HepG2 (cell line): ENCODE results near the gene TF. TPM values are rescaled to one million over a fixed set of nuclear protein-coding genes. Genes with fewer than 3 reads are reported as not detected.

Source experiments
- BORCS8-MEF2B ChIP-seq: sonication (generic); formaldehyde crosslinking; IDR thresholded peaks from 2 replicates; pipeline ENCODE4 v1.8.0; 2022; ENCODE audit warnings: mild to moderate bottlenecking, missing genetic modification reagents
- FOXK1 ChIP-seq: sonication (generic); formaldehyde crosslinking; IDR thresholded peaks from 2 replicates; pipeline ENCODE4 v1.4.0; 2020; ENCODE audit warnings: low read depth, missing genetic modification reagents, borderline replicate concordance
- KDM6A ChIP-seq: IDR thresholded peaks from 2 replicates; pipeline ENCODE4 v1.6.1; 2016; ENCODE audit warnings: low read depth
- MBD4 ChIP-seq: IDR thresholded peaks from 2 replicates; pipeline ENCODE4 v1.6.1; 2012; ENCODE audit warnings: low read length, inconsistent platforms, borderline replicate concordance
- NR2F1 ChIP-seq, 2 experiments: fragments of 450-650 bp in 1 of 2; formaldehyde crosslinking in 1 of 2; IDR thresholded peaks; 2 replicates each; pipeline versions ENCODE4 v1.5.0 to v1.6.1; 2016 to 2020; ENCODE audit warnings: mild to moderate bottlenecking in 1 of 2, missing compliant biosample characterization in 1 of 2, missing genetic modification reagents in 1 of 2, moderate library complexity in 1 of 2
- RBAK ChIP-seq: sonication (generic); formaldehyde crosslinking; IDR thresholded peaks from 2 replicates; pipeline ENCODE4 v1.5.1; 2020; ENCODE audit warnings: mild to moderate bottlenecking, missing genetic modification reagents
- ZBTB7B ChIP-seq: sonication (generic); formaldehyde crosslinking; IDR thresholded peaks from 2 replicates; pipeline ENCODE4 v1.4.0; 2020; ENCODE audit warnings: missing genetic modification reagents
- ZFP36L1 ChIP-seq: sonication (generic); formaldehyde crosslinking; IDR thresholded peaks from 2 replicates; pipeline ENCODE4 v1.8.0; 2022; ENCODE audit warnings: mild to moderate bottlenecking, missing genetic modification reagents, moderate library complexity
- ZFP62 ChIP-seq: sonication (generic); formaldehyde crosslinking; IDR thresholded peaks from 2 replicates; pipeline ENCODE4 v1.4.0; 2020; ENCODE audit warnings: missing genetic modification reagents
- ZNF101 ChIP-seq: sonication (generic); formaldehyde crosslinking; IDR thresholded peaks from 2 replicates; pipeline ENCODE4 v1.4.0; 2020; ENCODE audit warnings: mild to moderate bottlenecking, low read depth, missing genetic modification reagents, borderline replicate concordance
- ZNF30 ChIP-seq: sonication (generic); formaldehyde crosslinking; IDR thresholded peaks from 2 replicates; pipeline ENCODE4 v1.5.0; 2020; ENCODE audit warnings: mild to moderate bottlenecking, missing genetic modification reagents
- ZNF496 ChIP-seq: sonication (generic); formaldehyde crosslinking; IDR thresholded peaks from 2 replicates; pipeline ENCODE4 v1.8.1; 2023; ENCODE audit warnings: mild to moderate bottlenecking, moderate library complexity, missing genetic modification reagents; ENCODE audit not compliant: insufficient replicate concordance
- ZNF619 ChIP-seq: sonication (generic); formaldehyde crosslinking; IDR thresholded peaks from 2 replicates; pipeline ENCODE4 v1.4.0; 2020; ENCODE audit warnings: mild to moderate bottlenecking, missing genetic modification reagents
- ZNF772 ChIP-seq: sonication (generic); formaldehyde crosslinking; IDR thresholded peaks from 2 replicates; pipeline ENCODE4 v1.5.0; 2020; ENCODE audit warnings: mild to moderate bottlenecking, missing genetic modification reagents
- polyA plus RNA-seq, 8 experiments: library from polyadenylated mRNA; depleted of rRNA in 3 of 8; stranded (reverse) in 7 of 8; unstranded in 1 of 8; fragments of >200 nt; fragmentation: Illumina TruSeq in 4 of 8; extraction: Trizol in 4 of 8; gene quantifications; 2 replicates each; pipeline versions ENCODE4 v1.2.1 to v1.2.3, GENCODE V29; 2011 to 2016; ENCODE audit warnings: low read depth in 4 of 8, missing spikeins in 1 of 8, mixed read lengths in 1 of 8; ENCODE audit not compliant: insufficient read depth in 1 of 8
- total RNA-seq, 5 experiments: library from RNA; depleted of rRNA; stranded (reverse); fragments of >200 nt; fragmentation: Illumina TruSeq; extraction: Trizol; gene quantifications; 2 replicates each; pipeline ENCODE4 v1.2.3, GENCODE V29; 2016; ENCODE audit warnings: low read depth in 1 of 5
- TF ChIP-seq, protein P1 (sequence below): sonication (generic); formaldehyde crosslinking; IDR thresholded peaks from 2 replicates; pipeline ENCODE4 v1.4.0; 2020; ENCODE audit warnings: missing genetic modification reagents, borderline replicate concordance
- TF ChIP-seq, protein P2 (sequence below): sonication (generic); formaldehyde crosslinking; IDR thresholded peaks from 2 replicates; pipeline ENCODE4 v1.4.0; 2020; ENCODE audit warnings: missing genetic modification reagents
- TF ChIP-seq, protein P3 (sequence below): sonication (generic); formaldehyde crosslinking; IDR thresholded peaks from 2 replicates; pipeline ENCODE4 v1.4.0; 2020; ENCODE audit warnings: missing genetic modification reagents
- TF ChIP-seq, protein P4 (sequence below): sonication (generic); formaldehyde crosslinking; IDR thresholded peaks from 2 replicates; pipeline ENCODE4 v1.5.0; 2020; ENCODE audit warnings: mild to moderate bottlenecking, missing genetic modification reagents, moderate library complexity
- TF ChIP-seq, protein P5 (sequence below): sonication (generic); formaldehyde crosslinking; IDR thresholded peaks from 2 replicates; pipeline ENCODE4 v1.8.1; 2023; ENCODE audit warnings: missing genetic modification reagents, inconsistent platforms, borderline replicate concordance

The TF gene
- total and polyA plus RNA-seq, 2 of the 13 experiments (the other 11 are each of a cell fraction or from before 2014, with no cell fraction given): 10,074 to 11,821 TPM

DNA sequence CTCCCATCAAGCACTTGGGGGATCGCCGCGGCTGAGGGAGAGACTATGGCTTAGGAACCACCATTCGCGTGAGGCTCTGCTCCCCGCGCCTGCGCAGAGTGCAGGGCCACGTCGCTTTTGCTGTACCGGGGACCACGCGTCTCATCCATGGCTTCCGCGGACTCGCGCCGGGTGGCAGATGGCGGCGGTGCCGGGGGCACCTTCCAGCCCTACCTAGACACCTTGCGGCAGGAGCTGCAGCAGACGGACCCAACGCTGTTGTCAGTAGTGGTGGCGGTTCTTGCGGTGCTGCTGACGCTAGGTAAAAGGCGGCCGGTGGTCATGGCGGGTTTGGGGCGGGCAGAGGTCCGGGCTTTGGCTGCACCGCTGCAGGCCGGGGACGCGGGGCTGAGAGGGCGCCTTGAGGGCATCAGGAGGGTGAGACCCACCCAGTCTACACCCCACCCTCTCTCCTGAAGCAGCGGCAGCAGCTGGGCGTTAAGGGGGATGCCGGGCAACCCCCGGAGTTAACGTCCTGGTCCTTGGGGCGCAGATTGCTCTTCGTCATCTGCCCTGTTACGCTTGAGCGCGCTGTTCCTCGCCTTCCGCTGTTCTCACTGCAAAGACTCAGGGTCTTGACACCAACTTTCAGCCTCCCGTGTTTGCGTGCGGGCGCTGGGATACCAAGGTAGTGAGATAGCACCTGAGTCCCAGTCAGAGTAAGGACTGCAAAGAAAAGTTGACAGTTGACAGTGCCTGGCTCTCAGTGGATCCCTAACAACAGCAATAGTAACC, 59.7 kb downstream of the TF start, which contains the start of gene SRPRB (continued):
- TF ChIP-seq ZBTB7B (CRISPR knock-in tag): peak; percentile 50
- no peak for TF ChIP-seq ZNF101 (CRISPR knock-in tag)
- TF ChIP-seq RBAK (CRISPR knock-in tag): no peak
- no peak for TF ChIP-seq ZFP62 (CRISPR knock-in tag)
- TF ChIP-seq ZFP36L1 (CRISPR knock-in tag): no peak
- TF ChIP-seq, protein P1, sequence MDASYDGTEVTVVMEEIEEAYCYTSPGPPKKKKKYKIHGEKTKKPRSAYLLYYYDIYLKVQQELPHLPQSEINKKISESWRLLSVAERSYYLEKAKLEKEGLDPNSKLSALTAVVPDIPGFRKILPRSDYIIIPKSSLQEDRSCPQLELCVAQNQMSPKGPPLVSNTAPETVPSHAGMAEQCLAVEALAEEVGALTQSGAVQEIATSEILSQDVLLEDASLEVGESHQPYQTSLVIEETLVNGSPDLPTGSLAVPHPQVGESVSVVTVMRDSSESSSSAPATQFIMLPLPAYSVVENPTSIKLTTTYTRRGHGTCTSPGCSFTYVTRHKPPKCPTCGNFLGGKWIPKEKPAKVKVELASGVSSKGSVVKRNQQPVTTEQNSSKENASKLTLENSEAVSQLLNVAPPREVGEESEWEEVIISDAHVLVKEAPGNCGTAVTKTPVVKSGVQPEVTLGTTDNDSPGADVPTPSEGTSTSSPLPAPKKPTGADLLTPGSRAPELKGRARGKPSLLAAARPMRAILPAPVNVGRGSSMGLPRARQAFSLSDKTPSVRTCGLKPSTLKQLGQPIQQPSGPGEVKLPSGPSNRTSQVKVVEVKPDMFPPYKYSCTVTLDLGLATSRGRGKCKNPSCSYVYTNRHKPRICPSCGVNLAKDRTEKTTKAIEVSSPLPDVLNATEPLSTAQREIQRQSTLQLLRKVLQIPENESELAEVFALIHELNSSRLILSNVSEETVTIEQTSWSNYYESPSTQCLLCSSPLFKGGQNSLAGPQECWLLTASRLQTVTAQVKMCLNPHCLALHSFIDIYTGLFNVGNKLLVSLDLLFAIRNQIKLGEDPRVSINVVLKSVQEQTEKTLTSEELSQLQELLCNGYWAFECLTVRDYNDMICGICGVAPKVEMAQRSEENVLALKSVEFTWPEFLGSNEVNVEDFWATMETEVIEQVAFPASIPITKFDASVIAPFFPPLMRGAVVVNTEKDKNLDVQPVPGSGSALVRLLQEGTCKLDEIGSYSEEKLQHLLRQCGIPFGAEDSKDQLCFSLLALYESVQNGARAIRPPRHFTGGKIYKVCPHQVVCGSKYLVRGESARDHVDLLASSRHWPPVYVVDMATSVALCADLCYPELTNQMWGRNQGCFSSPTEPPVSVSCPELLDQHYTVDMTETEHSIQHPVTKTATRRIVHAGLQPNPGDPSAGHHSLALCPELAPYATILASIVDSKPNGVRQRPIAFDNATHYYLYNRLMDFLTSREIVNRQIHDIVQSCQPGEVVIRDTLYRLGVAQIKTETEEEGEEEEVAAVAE: 0 out of 2 replicates have a peak, but pooled peaks have one; percentile 26
- TF ChIP-seq, protein P2, sequence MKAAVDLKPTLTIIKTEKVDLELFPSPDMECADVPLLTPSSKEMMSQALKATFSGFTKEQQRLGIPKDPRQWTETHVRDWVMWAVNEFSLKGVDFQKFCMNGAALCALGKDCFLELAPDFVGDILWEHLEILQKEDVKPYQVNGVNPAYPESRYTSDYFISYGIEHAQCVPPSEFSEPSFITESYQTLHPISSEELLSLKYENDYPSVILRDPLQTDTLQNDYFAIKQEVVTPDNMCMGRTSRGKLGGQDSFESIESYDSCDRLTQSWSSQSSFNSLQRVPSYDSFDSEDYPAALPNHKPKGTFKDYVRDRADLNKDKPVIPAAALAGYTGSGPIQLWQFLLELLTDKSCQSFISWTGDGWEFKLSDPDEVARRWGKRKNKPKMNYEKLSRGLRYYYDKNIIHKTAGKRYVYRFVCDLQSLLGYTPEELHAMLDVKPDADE (CRISPR knock-in tag): no peak
- TF ChIP-seq, protein P3, sequence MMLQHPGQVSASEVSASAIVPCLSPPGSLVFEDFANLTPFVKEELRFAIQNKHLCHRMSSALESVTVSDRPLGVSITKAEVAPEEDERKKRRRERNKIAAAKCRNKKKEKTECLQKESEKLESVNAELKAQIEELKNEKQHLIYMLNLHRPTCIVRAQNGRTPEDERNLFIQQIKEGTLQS: no peak
- TF ChIP-seq KDM6A (CRISPR knock-in tag): no peak
- TF ChIP-seq ZNF619 (CRISPR knock-in tag): no peak
- TF ChIP-seq, protein P4, sequence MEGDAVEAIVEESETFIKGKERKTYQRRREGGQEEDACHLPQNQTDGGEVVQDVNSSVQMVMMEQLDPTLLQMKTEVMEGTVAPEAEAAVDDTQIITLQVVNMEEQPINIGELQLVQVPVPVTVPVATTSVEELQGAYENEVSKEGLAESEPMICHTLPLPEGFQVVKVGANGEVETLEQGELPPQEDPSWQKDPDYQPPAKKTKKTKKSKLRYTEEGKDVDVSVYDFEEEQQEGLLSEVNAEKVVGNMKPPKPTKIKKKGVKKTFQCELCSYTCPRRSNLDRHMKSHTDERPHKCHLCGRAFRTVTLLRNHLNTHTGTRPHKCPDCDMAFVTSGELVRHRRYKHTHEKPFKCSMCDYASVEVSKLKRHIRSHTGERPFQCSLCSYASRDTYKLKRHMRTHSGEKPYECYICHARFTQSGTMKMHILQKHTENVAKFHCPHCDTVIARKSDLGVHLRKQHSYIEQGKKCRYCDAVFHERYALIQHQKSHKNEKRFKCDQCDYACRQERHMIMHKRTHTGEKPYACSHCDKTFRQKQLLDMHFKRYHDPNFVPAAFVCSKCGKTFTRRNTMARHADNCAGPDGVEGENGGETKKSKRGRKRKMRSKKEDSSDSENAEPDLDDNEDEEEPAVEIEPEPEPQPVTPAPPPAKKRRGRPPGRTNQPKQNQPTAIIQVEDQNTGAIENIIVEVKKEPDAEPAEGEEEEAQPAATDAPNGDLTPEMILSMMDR (CRISPR knock-in tag): no peak
- TF ChIP-seq NR2F1 (CRISPR knock-in tag; IDR thresholded peaks at IDR 0.05): no peak
- TF ChIP-seq, protein P5, sequence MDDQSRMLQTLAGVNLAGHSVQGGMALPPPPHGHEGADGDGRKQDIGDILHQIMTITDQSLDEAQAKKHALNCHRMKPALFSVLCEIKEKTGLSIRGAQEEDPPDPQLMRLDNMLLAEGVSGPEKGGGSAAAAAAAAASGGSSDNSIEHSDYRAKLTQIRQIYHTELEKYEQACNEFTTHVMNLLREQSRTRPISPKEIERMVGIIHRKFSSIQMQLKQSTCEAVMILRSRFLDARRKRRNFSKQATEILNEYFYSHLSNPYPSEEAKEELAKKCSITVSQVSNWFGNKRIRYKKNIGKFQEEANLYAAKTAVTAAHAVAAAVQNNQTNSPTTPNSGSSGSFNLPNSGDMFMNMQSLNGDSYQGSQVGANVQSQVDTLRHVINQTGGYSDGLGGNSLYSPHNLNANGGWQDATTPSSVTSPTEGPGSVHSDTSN: no peak
- TF ChIP-seq BORCS8-MEF2B (CRISPR knock-in tag): 0 out of 2 replicates have a peak, but pooled peaks have one; percentile 56
- TF ChIP-seq ZNF30 (CRISPR knock-in tag): no peak
- peak; percentile 66; the same call in 1 of the 2 replicates for TF ChIP-seq FOXK1 (CRISPR knock-in tag)
- no peak for TF ChIP-seq ZNF496 (CRISPR knock-in tag)
- TF ChIP-seq ZNF772 (CRISPR knock-in tag): 0 out of 2 replicates have a peak, but pooled peaks have one; percentile 16
- TF ChIP-seq MBD4: no peak
